ENCODE data around the gene ZNF385D. TPM values are rescaled to one million over a fixed set of nuclear protein-coding genes. Genes with fewer than 3 reads are reported as not detected.

The ZNF385D gene
- total and polyA plus RNA-seq, 4 donors: 6.2 to 33.7 (median 29.5) TPM

GRCh38 chr3:21703291-21703690 is 47.7 kb downstream of the ZNF385D start:
- Histone ChIP-seq H3K27me3 (ENCODE audit: control insufficient read depth, insufficient read depth, low read length) (no peaks in the 10 kb centered on the region), H3K27ac (ENCODE audit: low read depth, low read length) (no peak overlapping the region), H3K4me3 (ENCODE audit: low read depth, low read length) (no peak overlapping the region), H3K4me1 (ENCODE audit: control insufficient read depth, insufficient read depth, low read length) (no peaks in the 10 kb centered on the region), H3K9me3 (ENCODE audit: control insufficient read depth, insufficient read depth, low read length) (no peaks in the 10 kb centered on the region), H3K36me3 (ENCODE audit: control insufficient read depth, insufficient read depth, low read length) (no peaks in the 10 kb centered on the region)
- DNase-seq (ENCODE audit: low read depth in 4 of 6, low spot score in 6 of 6): no peak
- WGBS (ENCODE audit: insufficient coverage): no CpG with 5 or more reads among the region's 2 CpGs

GRCh38 chr3:21697707-21698106 is 53.3 kb downstream of the ZNF385D start:
- H3K27me3 ChIP-seq (ENCODE audit: control insufficient read depth, insufficient read depth, low read length): no peaks in the 10 kb centered on the region
- no CpG with 5 or more reads among the region's 3 CpGs for WGBS (ENCODE audit: insufficient coverage)

GRCh38 chr3:21694506-21694905 is 56.5 kb downstream of the ZNF385D start:
- Histone ChIP-seq H3K36me3 (ENCODE audit: control insufficient read depth, insufficient read depth, low read length) (no peaks in the 10 kb centered on the region), H3K4me1 (ENCODE audit: control insufficient read depth, insufficient read depth, low read length) (no peaks in the 10 kb centered on the region), H3K4me3 (ENCODE audit: low read depth, low read length) (no peak overlapping the region), H3K9me3 (ENCODE audit: control insufficient read depth, insufficient read depth, low read length) (no peaks in the 10 kb centered on the region), H3K27ac (ENCODE audit: low read depth, low read length) (no peak overlapping the region), H3K27me3 (ENCODE audit: control insufficient read depth, insufficient read depth, low read length) (no peaks in the 10 kb centered on the region)
- WGBS (ENCODE audit: insufficient coverage): 100% methylated on average over 2 of the region's 4 CpGs
- no peak for DNase-seq (ENCODE audit: low read depth in 4 of 6, low spot score in 6 of 6)

More at GRCh38 chr3:21697707-21698106, 53.3 kb downstream of the ZNF385D start:
- Histone ChIP-seq H3K9me3 (ENCODE audit: control insufficient read depth, insufficient read depth, low read length) (no peaks in the 10 kb centered on the region), H3K27ac (ENCODE audit: low read depth, low read length) (no peak overlapping the region), H3K4me3 (ENCODE audit: low read depth, low read length) (no peak overlapping the region), H3K4me1 (ENCODE audit: control insufficient read depth, insufficient read depth, low read length) (no peaks in the 10 kb centered on the region), H3K36me3 (ENCODE audit: control insufficient read depth, insufficient read depth, low read length) (no peaks in the 10 kb centered on the region)
- DNase-seq (ENCODE audit: low read depth in 4 of 6, low spot score in 6 of 6): no peak

- Histone ChIP-seq H3K4me1 (ENCODE audit: control insufficient read depth, insufficient read depth, low read length) (no peaks in the 10 kb centered on the region), H3K27ac (ENCODE audit: low read depth, low read length) (no peak overlapping the region), H3K27me3 (ENCODE audit: control insufficient read depth, insufficient read depth, low read length) (no peaks in the 10 kb centered on the region), H3K36me3 (ENCODE audit: control insufficient read depth, insufficient read depth, low read length) (no peaks in the 10 kb centered on the region), H3K9me3 (ENCODE audit: control insufficient read depth, insufficient read depth, low read length) (no peaks in the 10 kb centered on the region), H3K4me3 (ENCODE audit: low read depth, low read length) (no peak overlapping the region)
- WGBS (ENCODE audit: insufficient coverage): 74% methylated on average over 6 of the region's 6 CpGs
- no peak for DNase-seq (ENCODE audit: low read depth in 4 of 6, low spot score in 6 of 6)
These were observed 60.0 kb downstream of the ZNF385D start for GRCh38 chr3:21691036-21691435.

GRCh38 chr3:21682206-21682605 is 68.8 kb downstream of the ZNF385D start:
- Histone ChIP-seq H3K4me3 (ENCODE audit: low read depth, low read length) (no peak overlapping the region), H3K36me3 (ENCODE audit: control insufficient read depth, insufficient read depth, low read length) (no peaks in the 10 kb centered on the region), H3K4me1 (ENCODE audit: control insufficient read depth, insufficient read depth, low read length) (no peaks in the 10 kb centered on the region), H3K27ac (ENCODE audit: low read depth, low read length) (no peak overlapping the region), H3K27me3 (ENCODE audit: control insufficient read depth, insufficient read depth, low read length) (peaks cover 2% of the 10 kb centered on the region), H3K9me3 (ENCODE audit: control insufficient read depth, insufficient read depth, low read length) (no peaks in the 10 kb centered on the region)
- DNase-seq (ENCODE audit: low read depth in 4 of 6, low spot score in 6 of 6): no peak

GRCh38 chr3:21673393-21673792 is 77.6 kb downstream of the ZNF385D start:
- no CpG with 5 or more reads among the region's 3 CpGs for WGBS (ENCODE audit: insufficient coverage)
- Histone ChIP-seq H3K4me1 (ENCODE audit: control insufficient read depth, insufficient read depth, low read length) (no peaks in the 10 kb centered on the region), H3K27ac (ENCODE audit: low read depth, low read length) (no peak overlapping the region), H3K27me3 (ENCODE audit: control insufficient read depth, insufficient read depth, low read length) (no peaks in the 10 kb centered on the region), H3K4me3 (ENCODE audit: low read depth, low read length) (no peak overlapping the region), H3K36me3 (ENCODE audit: control insufficient read depth, insufficient read depth, low read length) (no peaks in the 10 kb centered on the region), H3K9me3 (ENCODE audit: control insufficient read depth, insufficient read depth, low read length) (no peaks in the 10 kb centered on the region)
- no peak for DNase-seq (ENCODE audit: low read depth in 4 of 6, low spot score in 6 of 6)

- Histone ChIP-seq H3K27ac (ENCODE audit: low read depth, low read length) (no peak overlapping the region), H3K9me3 (ENCODE audit: control insufficient read depth, insufficient read depth, low read length) (no peaks in the 10 kb centered on the region), H3K36me3 (ENCODE audit: control insufficient read depth, insufficient read depth, low read length) (no peaks in the 10 kb centered on the region), H3K27me3 (ENCODE audit: control insufficient read depth, insufficient read depth, low read length) (no peaks in the 10 kb centered on the region), H3K4me1 (ENCODE audit: control insufficient read depth, insufficient read depth, low read length) (no peaks in the 10 kb centered on the region), H3K4me3 (ENCODE audit: low read depth, low read length) (no peak overlapping the region)
- no CpG with 5 or more reads among the region's 1 CpG for WGBS (ENCODE audit: insufficient coverage)
- no peak for DNase-seq (ENCODE audit: low read depth in 4 of 6, low spot score in 6 of 6)
These were observed 78.7 kb downstream of the ZNF385D start for GRCh38 chr3:21672303-21672702.

GRCh38 chr3:21670386-21670785 is 80.6 kb downstream of the ZNF385D start:
- H3K36me3 ChIP-seq (ENCODE audit: control insufficient read depth, insufficient read depth, low read length): no peaks in the 10 kb centered on the region
- H3K4me1 ChIP-seq (ENCODE audit: control insufficient read depth, insufficient read depth, low read length): no peaks in the 10 kb centered on the region
- no CpG with 5 or more reads among the region's 6 CpGs for WGBS (ENCODE audit: insufficient coverage)
- H3K27ac ChIP-seq (ENCODE audit: low read depth, low read length): no peak overlapping the region
- H3K4me3 ChIP-seq (ENCODE audit: low read depth, low read length): no peak overlapping the region
- no peaks in the 10 kb centered on the region for H3K27me3 ChIP-seq (ENCODE audit: control insufficient read depth, insufficient read depth, low read length)
- no peak for DNase-seq (ENCODE audit: low read depth in 4 of 6, low spot score in 6 of 6)
- H3K9me3 ChIP-seq (ENCODE audit: control insufficient read depth, insufficient read depth, low read length): no peaks in the 10 kb centered on the region

- H3K9me3 ChIP-seq (ENCODE audit: control insufficient read depth, insufficient read depth, low read length): no peaks in the 10 kb centered on the region
- WGBS (ENCODE audit: insufficient coverage): 100% methylated on average over 1 of the region's 1 CpG
- H3K27me3 ChIP-seq (ENCODE audit: control insufficient read depth, insufficient read depth, low read length): no peaks in the 10 kb centered on the region
- DNase-seq (ENCODE audit: low read depth in 4 of 6, low spot score in 6 of 6): no peak
- H3K4me3 ChIP-seq (ENCODE audit: low read depth, low read length): no peak overlapping the region
- no peak overlapping the region for H3K27ac ChIP-seq (ENCODE audit: low read depth, low read length)
- H3K4me1 ChIP-seq (ENCODE audit: control insufficient read depth, insufficient read depth, low read length): no peaks in the 10 kb centered on the region
- no peaks in the 10 kb centered on the region for H3K36me3 ChIP-seq (ENCODE audit: control insufficient read depth, insufficient read depth, low read length)
These were observed 83.0 kb downstream of the ZNF385D start for GRCh38 chr3:21668012-21668411.

- DNase-seq (ENCODE audit: low read depth in 4 of 6, low spot score in 6 of 6): peak in 2 of 6 donors; percentile 72 to 87
- no peaks in the 10 kb centered on the region for H3K4me1 ChIP-seq (ENCODE audit: control insufficient read depth, insufficient read depth, low read length)
- H3K27me3 ChIP-seq (ENCODE audit: control insufficient read depth, insufficient read depth, low read length): no peaks in the 10 kb centered on the region
- no peaks in the 10 kb centered on the region for H3K9me3 ChIP-seq (ENCODE audit: control insufficient read depth, insufficient read depth, low read length)
- H3K4me3 ChIP-seq (ENCODE audit: low read depth, low read length): no peak overlapping the region
- H3K27ac ChIP-seq (ENCODE audit: low read depth, low read length): no peak overlapping the region
- no peaks in the 10 kb centered on the region for H3K36me3 ChIP-seq (ENCODE audit: control insufficient read depth, insufficient read depth, low read length)
- WGBS (ENCODE audit: insufficient coverage): 26% methylated on average over 2 of the region's 6 CpGs
These were observed 85.4 kb downstream of the ZNF385D start for GRCh38 chr3:21665444-21666100.
